ENCODE data around the gene TANGO2.

GRCh38 chr22:20089977-20090729 is 69.2 kb downstream of the TANGO2 start:
- TF ChIP-seq NFYB (IDR thresholded peaks at IDR 0.05; ENCODE audit: insufficient read depth, low read depth, low read length), result no peak
- no peak for TF ChIP-seq POLR2A (IDR thresholded peaks at IDR 0.05; ENCODE audit: low read depth, low read length)
- no peak for TF ChIP-seq RAD51 (IDR thresholded peaks at IDR 0.05)
- TF ChIP-seq POLR2AphosphoS5 (IDR thresholded peaks at IDR 0.05; ENCODE audit: low read length), result no peak
- no peak for TF ChIP-seq SIN3A (IDR thresholded peaks at IDR 0.05; ENCODE audit: low read depth, low read length)
- no peak for TF ChIP-seq EZH2 (IDR thresholded peaks at IDR 0.05; ENCODE audit: borderline replicate concordance, control insufficient read depth, low read depth, low read length)
- no peak for TF ChIP-seq JUND (IDR thresholded peaks at IDR 0.05; ENCODE audit: low read depth, low read length)
- no peak for TF ChIP-seq NFIC (IDR thresholded peaks at IDR 0.05; ENCODE audit: low read depth, low read length)
- TF ChIP-seq CTCF (IDR thresholded peaks at IDR 0.05 in 2 of 3, conservative IDR thresholded peaks at IDR 0.05 in 1 of 3; ENCODE audit: control insufficient read depth in 2 of 3, extremely low read depth in 1 of 3, insufficient read depth in 1 of 3, low read depth in 3 of 3, low read length in 3 of 3), result no peak
- TF ChIP-seq JUNB (IDR thresholded peaks at IDR 0.05), result no peak
